GM23338 (cell line): ENCODE results near the gene NXPH3. TPM values are rescaled to one million over a fixed set of nuclear protein-coding genes. Genes with fewer than 3 reads are reported as not detected.

ENCODE experiments used
- ATAC-seq: fragments of 200-7000 bp; cut with Tn5 transposase; 3 replicates; pipeline ENCODE4 v1.9.1; 2020
- DNase-seq: peaks from one replicate; pipeline ENCODE4 v3.0.0-alpha.2; 2015; ENCODE audit warnings: low spot score
- H2AFZ ChIP-seq: fragments of 200-600 bp; sonication (generic); 2 replicates; pipeline ENCODE4 v1.8.0; 2016; ENCODE audit warnings: antibody characterized with exemption, mild to moderate bottlenecking, moderate library complexity
- H3F3A ChIP-seq: fragments of 200-600 bp; sonication (generic); replicated peaks from 2 replicates; pipeline ENCODE4 v1.8.0; 2017; ENCODE audit warnings: antibody characterized with exemption, mixed run types, low read depth
- H3K27ac ChIP-seq: fragments of 200-600 bp; sonication (generic); 2 replicates; pipeline ENCODE4 v1.6.1; 2016; ENCODE audit warnings: low read depth
- H3K27me3 ChIP-seq: fragments of 200-600 bp; sonication (generic); 2 replicates; pipeline ENCODE4 v1.8.0; 2016; ENCODE audit warnings: mild to moderate bottlenecking, mixed run types, moderate library complexity; ENCODE audit not compliant: insufficient read depth
- H3K36me3 ChIP-seq: fragments of 200-600 bp; sonication (generic); 2 replicates; pipeline ENCODE4 v1.8.0; 2016; ENCODE audit warnings: mild to moderate bottlenecking; ENCODE audit not compliant: insufficient read depth
- H3K4me1 ChIP-seq: fragments of 200-600 bp; sonication (generic); 2 replicates; pipeline ENCODE4 v1.8.0; 2016; ENCODE audit warnings: mild to moderate bottlenecking, moderate library complexity; ENCODE audit not compliant: insufficient read depth
- H3K4me2 ChIP-seq: fragments of 200-600 bp; sonication (generic); 2 replicates; pipeline ENCODE4 v1.7.1; 2017; ENCODE audit warnings: mixed run types
- H3K4me3 ChIP-seq: fragments of 200-600 bp; sonication (generic); 2 replicates; pipeline ENCODE4 v1.6.1; 2016; ENCODE audit warnings: mixed run types
- H3K79me2 ChIP-seq: fragments of 200-600 bp; sonication (generic); replicated peaks from 2 replicates; pipeline ENCODE4 v1.8.0; 2017; ENCODE audit warnings: mild to moderate bottlenecking; ENCODE audit not compliant: insufficient read depth
- H3K9me2 ChIP-seq: fragments of 200-600 bp; sonication (generic); 2 replicates; pipeline ENCODE4 v1.8.0; 2017; ENCODE audit not compliant: insufficient read depth
- H4K20me1 ChIP-seq: fragments of 200-600 bp; sonication (generic); replicated peaks from 2 replicates; pipeline ENCODE4 v1.8.0; 2017; ENCODE audit warnings: mild to moderate bottlenecking; ENCODE audit not compliant: insufficient read depth
- H3K27ac Mint-ChIP-seq: 2 replicates; pipeline ENCODE4 v1.8.0; 2020; ENCODE audit warnings: inconsistent platforms, mild to moderate bottlenecking, moderate library complexity, mixed read lengths
- H3K27me3 Mint-ChIP-seq: 3 replicates; pipeline ENCODE4 v1.8.0; 2022; ENCODE audit warnings: low read depth, mild to moderate bottlenecking, moderate library complexity, mixed read lengths, inconsistent platforms; ENCODE audit not compliant: insufficient read depth, poor library complexity
- H3K36me3 Mint-ChIP-seq: 3 replicates; pipeline ENCODE4 v1.8.0; 2021; ENCODE audit warnings: low read depth, mild to moderate bottlenecking, inconsistent platforms, moderate library complexity, mixed read lengths
- H3K4me1 Mint-ChIP-seq: 3 replicates; pipeline ENCODE4 v1.8.0; 2020; ENCODE audit warnings: mild to moderate bottlenecking, inconsistent platforms, mixed read lengths
- H3K4me3 Mint-ChIP-seq: 3 replicates; pipeline ENCODE4 v1.8.0; 2021; ENCODE audit warnings: moderate library complexity, mild to moderate bottlenecking, inconsistent platforms, mixed read lengths
- H3K9me3 Mint-ChIP-seq: 3 replicates; pipeline ENCODE4 v1.8.0; 2020; ENCODE audit warnings: moderate library complexity, mild to moderate bottlenecking, inconsistent platforms, mixed read lengths
- CREB1 ChIP-seq: fragments of 250-450 bp; sonication (Bioruptor Pico); IDR thresholded peaks from 2 replicates; pipeline ENCODE4 v1.5.0; 2020; ENCODE audit warnings: low read depth, mild to moderate bottlenecking, moderate library complexity
- ETS1 ChIP-seq: IDR thresholded peaks from 2 replicates; pipeline ENCODE4 v1.6.1; 2016; ENCODE audit warnings: antibody characterized with exemption
- EZH2 ChIP-seq: fragments of 200-600 bp; sonication (generic); IDR thresholded peaks from one replicate; pipeline ENCODE4 v1.8.0; 2017; ENCODE audit warnings: antibody characterized with exemption, mild to moderate bottlenecking, low read depth; ENCODE audit not compliant: unreplicated experiment
- EZH2phosphoT487 ChIP-seq: fragments of 200-600 bp; sonication (generic); IDR thresholded peaks from one replicate; pipeline ENCODE4 v1.8.1; 2018; ENCODE audit warnings: antibody characterized with exemption; ENCODE audit not compliant: unreplicated experiment
- JUNB ChIP-seq: IDR thresholded peaks from one replicate; pipeline ENCODE4 v1.6.1; 2016; ENCODE audit warnings: antibody characterized with exemption; ENCODE audit not compliant: unreplicated experiment
- NANOG ChIP-seq: IDR thresholded peaks from 2 replicates; pipeline ENCODE4 v1.6.1; 2016; ENCODE audit warnings: antibody characterized with exemption, borderline replicate concordance
- POLR2AphosphoS5 ChIP-seq: IDR thresholded peaks from 2 replicates; pipeline ENCODE4 v1.6.1; 2016; ENCODE audit warnings: antibody characterized with exemption, low read depth
- ZNF114 ChIP-seq: fragments of 250-450 bp; sonication (Bioruptor Pico); IDR thresholded peaks from 2 replicates; pipeline ENCODE4 v1.5.0; 2020; ENCODE audit warnings: mild to moderate bottlenecking, moderate library complexity
- ZNF331 ChIP-seq: fragments of 250-450 bp; sonication (Bioruptor Pico); IDR thresholded peaks from 2 replicates; pipeline ENCODE4 v1.5.0; 2020; ENCODE audit warnings: low read depth, mild to moderate bottlenecking, moderate library complexity
- polyA plus RNA-seq: library from polyadenylated mRNA; unstranded; fragments of >200 nt; fragmentation: Nextera tagmentation; extraction: Ambion mirVana; gene quantifications from 2 replicates; pipeline ENCODE4 v1.2.1, GENCODE V29; 2016
- total RNA-seq: library from RNA; depleted of rRNA; stranded (reverse); fragments of >200 nt; shearing (Covaris generic); gene quantifications from 2 replicates; pipeline ENCODE4 v1.2.3, GENCODE V29; 2014
- TF ChIP-seq, protein P1 (sequence below): IDR thresholded peaks from one replicate; pipeline ENCODE4 v1.6.1; 2018; ENCODE audit warnings: antibody characterized with exemption; ENCODE audit not compliant: unreplicated experiment

Gene NXPH3
- total and polyA plus RNA-seq, 2 experiments from 2014 or later: 0.23 to 2.7 TPM

DNA sequence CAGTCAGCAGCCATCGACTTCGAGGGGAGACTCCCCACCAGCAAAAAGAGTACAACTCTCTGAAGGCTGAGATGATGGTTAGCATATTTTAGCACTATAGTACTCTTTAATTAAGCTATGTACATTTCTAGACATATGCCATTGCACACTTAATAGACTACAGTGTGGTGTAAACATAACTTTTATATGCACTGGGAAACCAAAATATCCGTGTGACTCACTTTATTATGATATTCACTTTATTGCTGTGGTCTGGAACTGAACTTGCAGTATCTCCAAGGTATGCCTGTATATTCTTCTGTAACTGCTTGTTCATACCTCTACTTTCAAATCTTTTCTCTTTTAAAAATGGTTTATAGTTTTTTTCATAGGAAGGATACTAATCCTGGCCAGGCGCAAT is 11.0 kb upstream of the NXPH3 start (continued):
- TF ChIP-seq EZH2phosphoT487: no peak
- TF ChIP-seq POLR2AphosphoS5: no peak
- no peak for TF ChIP-seq ZNF114 (CRISPR knock-in tag)
- TF ChIP-seq ZNF331: no peak

- Mint-ChIP-seq H3K27ac (no peak overlapping the region; the same call in 1 of the 2 replicates), H3K36me3 (no peaks in the 10 kb centered on the region), H3K27me3 (peaks cover 19% of the 10 kb centered on the region), H3K4me1 (peaks cover 8% of the 10 kb centered on the region), H3K4me3 (no peak overlapping the region), H3K9me3 (no peaks in the 10 kb centered on the region)
- H3K9me2 ChIP-seq: no peaks in the 10 kb centered on the region
- H3K27me3 ChIP-seq: peaks cover 8% of the 10 kb centered on the region; the same call in 1 of the 2 replicates
- H3K4me3 ChIP-seq: no peak overlapping the region
- H3K36me3 ChIP-seq: no peaks in the 10 kb centered on the region
- peaks cover 6% of the 10 kb centered on the region for H3F3A ChIP-seq
- no peak for TF ChIP-seq EZH2phosphoT487
- no peak for TF ChIP-seq JUNB
- no peak for TF ChIP-seq EZH2
- TF ChIP-seq, protein P1, sequence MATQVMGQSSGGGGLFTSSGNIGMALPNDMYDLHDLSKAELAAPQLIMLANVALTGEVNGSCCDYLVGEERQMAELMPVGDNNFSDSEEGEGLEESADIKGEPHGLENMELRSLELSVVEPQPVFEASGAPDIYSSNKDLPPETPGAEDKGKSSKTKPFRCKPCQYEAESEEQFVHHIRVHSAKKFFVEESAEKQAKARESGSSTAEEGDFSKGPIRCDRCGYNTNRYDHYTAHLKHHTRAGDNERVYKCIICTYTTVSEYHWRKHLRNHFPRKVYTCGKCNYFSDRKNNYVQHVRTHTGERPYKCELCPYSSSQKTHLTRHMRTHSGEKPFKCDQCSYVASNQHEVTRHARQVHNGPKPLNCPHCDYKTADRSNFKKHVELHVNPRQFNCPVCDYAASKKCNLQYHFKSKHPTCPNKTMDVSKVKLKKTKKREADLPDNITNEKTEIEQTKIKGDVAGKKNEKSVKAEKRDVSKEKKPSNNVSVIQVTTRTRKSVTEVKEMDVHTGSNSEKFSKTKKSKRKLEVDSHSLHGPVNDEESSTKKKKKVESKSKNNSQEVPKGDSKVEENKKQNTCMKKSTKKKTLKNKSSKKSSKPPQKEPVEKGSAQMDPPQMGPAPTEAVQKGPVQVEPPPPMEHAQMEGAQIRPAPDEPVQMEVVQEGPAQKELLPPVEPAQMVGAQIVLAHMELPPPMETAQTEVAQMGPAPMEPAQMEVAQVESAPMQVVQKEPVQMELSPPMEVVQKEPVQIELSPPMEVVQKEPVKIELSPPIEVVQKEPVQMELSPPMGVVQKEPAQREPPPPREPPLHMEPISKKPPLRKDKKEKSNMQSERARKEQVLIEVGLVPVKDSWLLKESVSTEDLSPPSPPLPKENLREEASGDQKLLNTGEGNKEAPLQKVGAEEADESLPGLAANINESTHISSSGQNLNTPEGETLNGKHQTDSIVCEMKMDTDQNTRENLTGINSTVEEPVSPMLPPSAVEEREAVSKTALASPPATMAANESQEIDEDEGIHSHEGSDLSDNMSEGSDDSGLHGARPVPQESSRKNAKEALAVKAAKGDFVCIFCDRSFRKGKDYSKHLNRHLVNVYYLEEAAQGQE: no peak
- no peak for TF ChIP-seq NANOG
- no peak for TF ChIP-seq ETS1
- no peak for TF ChIP-seq ZNF114 (CRISPR knock-in tag)
- no peak for TF ChIP-seq ZNF331
- TF ChIP-seq CREB1 (CRISPR knock-in tag): no peak
- TF ChIP-seq POLR2AphosphoS5: no peak
- H3K79me2 ChIP-seq: no peaks in the 10 kb centered on the region
- ATAC-seq (no peak), DNase-seq (no peak)
- H4K20me1 ChIP-seq: no peaks in the 10 kb centered on the region
- H3K4me2 ChIP-seq: no peak overlapping the region
- H3K4me1 ChIP-seq: 0 out of 2 replicates have a peak, but pooled peaks cover 3% of the 10 kb centered on the region
- no peak overlapping the region for H3K27ac ChIP-seq
- peak overlapping the region; percentile 60; the same call in 1 of the 2 replicates for H2AFZ ChIP-seq
These were observed 9.7 kb upstream of the NXPH3 start for GRCh38 chr17:49565948-49566491.
